Liver (tissue), 3 donors: ENCODE results near the gene TMEM35B.
"Not testable (repeated sequence)": the region's sequence is repeated elsewhere in the genome, so short reads cannot be mapped to it uniquely, and the experiment has no call there.

ENCODE experiments used
- CTCF ChIP-seq: fragments of 150-350 bp; IDR thresholded peaks from 2 replicates; pipeline ENCODE4 v1.5.1; 2017; ENCODE audit warnings: improper control_type of control experiment, low read depth, low read length; ENCODE audit not compliant: missing input control
- EGR1 ChIP-seq, 2 donors: IDR thresholded peaks; 2 replicates each; pipeline ENCODE4 v1.6.1; 2016 to 2018; ENCODE audit warnings: antibody characterized with exemption in 2 of 2, low read depth in 2 of 2
- GABPA ChIP-seq, 2 donors: IDR thresholded peaks in 1 of 2; conservative IDR thresholded peaks in 1 of 2; 2 replicates each; pipeline ENCODE4 v1.6.1; 2016; ENCODE audit warnings: antibody characterized with exemption in 2 of 2, mild to moderate bottlenecking in 1 of 2, moderate library complexity in 1 of 2
- MAX ChIP-seq: IDR thresholded peaks from 2 replicates; pipeline ENCODE4 v1.6.1; 2016; ENCODE audit warnings: antibody characterized with exemption
- RAD21 ChIP-seq, 2 donors: IDR thresholded peaks; 2 replicates each; pipeline ENCODE4 v1.6.1; 2016; ENCODE audit warnings: antibody characterized with exemption in 2 of 2, mild to moderate bottlenecking in 2 of 2
- REST ChIP-seq: IDR thresholded peaks from 2 replicates; pipeline ENCODE4 v1.6.1; 2016; ENCODE audit warnings: antibody characterized with exemption, mild to moderate bottlenecking
- RXRA ChIP-seq, 2 donors: IDR thresholded peaks; 2 replicates each; pipeline ENCODE4 v1.6.1; 2017 to 2018; ENCODE audit warnings: antibody characterized with exemption in 2 of 2, mild to moderate bottlenecking in 1 of 2
- TAF1 ChIP-seq: conservative IDR thresholded peaks from 2 replicates; pipeline ENCODE4 v1.6.1; 2016; ENCODE audit warnings: antibody characterized with exemption, mild to moderate bottlenecking
- donor health status: healthy.
- donor health status: healthy.

- not testable (repeated sequence) for TF ChIP-seq REST; CTCF; GABPA (IDR thresholded peaks at IDR 0.05 in 1 of 2, conservative IDR thresholded peaks at IDR 0.05 in 1 of 2); EGR1 (IDR thresholded peaks at IDR 0.05; ENCODE audit: low read depth in 2 of 2); RXRA (IDR thresholded peaks at IDR 0.05); TAF1; MAX; RAD21 (IDR thresholded peaks at IDR 0.05)
Observed at GRCh38 chr1:34968297-34968696, 16.9 kb downstream of the TMEM35B start.
